DND-41 (cell line): Measurements from ENCODE around the gene ABLIM3.

Experiments
- ATAC-seq: fragments of 200-7000 bp; cut with Tn5 transposase; 3 replicates; pipeline ENCODE4 v1.9.1; 2021; ENCODE audit warnings: low read depth; ENCODE audit not compliant: insufficient read depth
- DNase-seq: peaks from one replicate; pipeline ENCODE4 v3.0.0-alpha.2; 2020
- H2AFZ ChIP-seq: 2 replicates; pipeline ENCODE4 v1.6.0; 2012; ENCODE audit warnings: low read depth, low read length
- H3K27ac ChIP-seq: 2 replicates; pipeline ENCODE4 v1.5.1; 2012; ENCODE audit warnings: low read length, inconsistent platforms
- H3K27me3 ChIP-seq: fragments of 200-600 bp; sonication (generic); 2 replicates; pipeline ENCODE4 v1.6.0; 2012; ENCODE audit warnings: low read length, mild to moderate bottlenecking, inconsistent platforms; ENCODE audit not compliant: insufficient read depth, poor library complexity
- H3K36me3 ChIP-seq: 2 replicates; pipeline ENCODE4 v1.5.1; 2012; ENCODE audit warnings: low read length, inconsistent platforms; ENCODE audit not compliant: insufficient read depth
- H3K4me1 ChIP-seq: 2 replicates; pipeline ENCODE4 v1.5.1; 2012; ENCODE audit warnings: mild to moderate bottlenecking, low read length; ENCODE audit not compliant: insufficient read depth
- H3K4me2 ChIP-seq: 2 replicates; pipeline ENCODE4 v1.6.0; 2012; ENCODE audit warnings: mild to moderate bottlenecking, moderate library complexity, low read length, inconsistent platforms; ENCODE audit not compliant: insufficient read depth
- H3K4me3 ChIP-seq, 2 experiments: fragments of 200-600 bp in 1 of 2; shearing (Covaris generic) in 1 of 2; 2 replicates each; pipeline ENCODE4 v1.5.1; 2012 to 2016; ENCODE audit warnings: inconsistent platforms in 2 of 2, low read length in 2 of 2, mild to moderate bottlenecking in 2 of 2, low read depth in 1 of 2, moderate library complexity in 1 of 2
- H3K79me2 ChIP-seq: 2 replicates; pipeline ENCODE4 v1.6.0; 2012; ENCODE audit warnings: low read length, inconsistent platforms; ENCODE audit not compliant: insufficient read depth
- H3K9ac ChIP-seq: 2 replicates; pipeline ENCODE4 v1.6.0; 2012; ENCODE audit warnings: low read depth, mild to moderate bottlenecking, inconsistent platforms, low read length, moderate library complexity
- H3K9me3 ChIP-seq: 2 replicates; pipeline ENCODE4 v1.5.1; 2012; ENCODE audit warnings: low read length, moderate library complexity, mild to moderate bottlenecking, inconsistent platforms; ENCODE audit not compliant: insufficient read depth, severe bottlenecking
- H4K20me1 ChIP-seq: 2 replicates; pipeline ENCODE4 v1.6.0; 2012; ENCODE audit warnings: low read length; ENCODE audit not compliant: insufficient read depth
- EZH2 ChIP-seq: IDR thresholded peaks from 3 replicates; pipeline ENCODE4 v1.6.1; 2012; ENCODE audit warnings: borderline replicate concordance, low read depth, mild to moderate bottlenecking, moderate library complexity, low read length, inconsistent platforms; ENCODE audit not compliant: severe bottlenecking
- TF ChIP-seq, protein P1 (sequence below): IDR thresholded peaks from 2 replicates; pipeline ENCODE4 v1.5.1; 2012; ENCODE audit warnings: borderline replicate concordance, low read length, moderate library complexity, mild to moderate bottlenecking; ENCODE audit not compliant: poor library complexity, severe bottlenecking; ENCODE audit errors: extremely low read depth

The ABLIM3 gene

DNA sequence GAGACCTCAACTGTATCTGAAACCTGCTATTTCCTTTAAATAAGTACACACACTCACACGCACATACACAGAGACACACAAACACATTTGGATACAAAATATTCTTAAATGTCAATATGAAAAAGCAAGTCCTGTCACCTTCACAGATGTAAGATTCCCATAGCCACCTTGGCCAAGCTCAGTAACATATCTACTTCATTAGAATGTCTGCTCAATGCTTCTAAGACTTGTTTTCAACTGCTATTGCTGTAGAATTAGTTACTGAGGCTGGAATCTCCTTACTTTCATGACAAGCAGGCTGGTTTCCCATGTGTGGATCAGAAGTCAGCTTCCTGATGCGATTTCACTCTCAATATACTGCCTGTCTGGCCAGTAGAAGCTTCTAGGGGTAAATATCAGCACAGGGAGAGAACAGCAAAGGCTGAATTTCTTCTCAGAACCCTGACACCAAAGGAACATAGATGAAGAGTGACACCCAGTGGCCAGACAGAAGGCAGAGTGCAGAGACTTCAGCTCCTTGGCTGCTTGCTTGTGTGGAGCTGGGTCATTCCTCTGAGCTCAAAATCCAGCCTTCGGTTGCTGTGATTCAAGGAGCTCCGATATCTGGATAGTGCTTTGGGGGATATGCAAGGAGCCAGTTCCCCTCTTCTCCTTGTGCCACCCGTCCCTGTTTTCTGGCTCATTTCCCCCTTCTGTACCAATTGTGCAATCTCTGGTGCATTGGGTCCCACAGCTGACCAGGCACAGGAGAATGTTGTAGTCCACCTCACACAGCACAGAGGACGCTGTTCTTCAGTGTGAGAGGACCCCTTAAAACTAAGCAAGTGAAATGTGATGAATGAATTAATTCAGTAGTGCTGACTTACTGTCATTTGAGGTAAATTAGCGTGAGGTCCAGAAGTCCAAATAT lies 26.6 kb upstream of the ABLIM3 start:
- H2AFZ ChIP-seq = no peak overlapping the region
- peaks cover 6% of the 10 kb centered on the region for H3K27me3 ChIP-seq
- no peak overlapping the region for H3K4me3 ChIP-seq
- peak; percentile 76 for ATAC-seq
- no peaks in the 10 kb centered on the region for H4K20me1 ChIP-seq
- no peaks in the 10 kb centered on the region for H3K36me3 ChIP-seq
- H3K4me2 ChIP-seq = no peak overlapping the region
- no peaks in the 10 kb centered on the region for H3K4me1 ChIP-seq
- no peaks in the 10 kb centered on the region for H3K79me2 ChIP-seq
- H3K9me3 ChIP-seq = no peaks in the 10 kb centered on the region
- no peak overlapping the region for H3K9ac ChIP-seq
- no peak overlapping the region for H3K27ac ChIP-seq
- no peak for TF ChIP-seq EZH2
- TF ChIP-seq, protein P1, sequence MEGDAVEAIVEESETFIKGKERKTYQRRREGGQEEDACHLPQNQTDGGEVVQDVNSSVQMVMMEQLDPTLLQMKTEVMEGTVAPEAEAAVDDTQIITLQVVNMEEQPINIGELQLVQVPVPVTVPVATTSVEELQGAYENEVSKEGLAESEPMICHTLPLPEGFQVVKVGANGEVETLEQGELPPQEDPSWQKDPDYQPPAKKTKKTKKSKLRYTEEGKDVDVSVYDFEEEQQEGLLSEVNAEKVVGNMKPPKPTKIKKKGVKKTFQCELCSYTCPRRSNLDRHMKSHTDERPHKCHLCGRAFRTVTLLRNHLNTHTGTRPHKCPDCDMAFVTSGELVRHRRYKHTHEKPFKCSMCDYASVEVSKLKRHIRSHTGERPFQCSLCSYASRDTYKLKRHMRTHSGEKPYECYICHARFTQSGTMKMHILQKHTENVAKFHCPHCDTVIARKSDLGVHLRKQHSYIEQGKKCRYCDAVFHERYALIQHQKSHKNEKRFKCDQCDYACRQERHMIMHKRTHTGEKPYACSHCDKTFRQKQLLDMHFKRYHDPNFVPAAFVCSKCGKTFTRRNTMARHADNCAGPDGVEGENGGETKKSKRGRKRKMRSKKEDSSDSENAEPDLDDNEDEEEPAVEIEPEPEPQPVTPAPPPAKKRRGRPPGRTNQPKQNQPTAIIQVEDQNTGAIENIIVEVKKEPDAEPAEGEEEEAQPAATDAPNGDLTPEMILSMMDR = peak; percentile 76
- peak; percentile 40 for DNase-seq

DNA sequence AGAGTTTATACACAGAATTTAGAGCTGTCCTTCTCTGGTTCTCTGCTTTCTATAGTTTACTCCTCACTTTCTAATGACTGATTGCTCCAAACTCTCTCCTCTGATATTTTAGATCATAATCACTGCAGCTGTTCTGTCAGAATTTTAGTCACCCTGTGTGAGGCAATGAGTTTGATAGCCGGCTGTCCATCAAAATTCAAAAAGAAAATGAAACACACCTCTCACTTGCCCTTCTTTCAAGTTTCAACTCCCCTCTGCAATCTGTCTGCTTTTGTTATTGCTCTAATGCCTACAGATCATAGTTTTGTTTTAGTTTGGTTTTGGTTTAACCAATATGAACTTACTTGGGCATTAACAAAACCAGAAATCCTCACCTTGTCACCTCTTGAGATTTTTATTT lies 23.3 kb upstream of the ABLIM3 start:
- H3K27ac ChIP-seq = no peak overlapping the region
- H3K36me3 ChIP-seq = no peaks in the 10 kb centered on the region
- H4K20me1 ChIP-seq = no peaks in the 10 kb centered on the region
- DNase-seq = no peak
- no peaks in the 10 kb centered on the region for H3K4me1 ChIP-seq
- H3K9ac ChIP-seq = no peak overlapping the region
- H3K4me2 ChIP-seq = no peak overlapping the region
- H2AFZ ChIP-seq = no peak overlapping the region
- H3K79me2 ChIP-seq = no peaks in the 10 kb centered on the region
- TF ChIP-seq, protein P1 = no peak
- no peaks in the 10 kb centered on the region for H3K9me3 ChIP-seq
- H3K4me3 ChIP-seq = no peak overlapping the region
- peaks cover 3% of the 10 kb centered on the region for H3K27me3 ChIP-seq
- ATAC-seq = no peak

DNA sequence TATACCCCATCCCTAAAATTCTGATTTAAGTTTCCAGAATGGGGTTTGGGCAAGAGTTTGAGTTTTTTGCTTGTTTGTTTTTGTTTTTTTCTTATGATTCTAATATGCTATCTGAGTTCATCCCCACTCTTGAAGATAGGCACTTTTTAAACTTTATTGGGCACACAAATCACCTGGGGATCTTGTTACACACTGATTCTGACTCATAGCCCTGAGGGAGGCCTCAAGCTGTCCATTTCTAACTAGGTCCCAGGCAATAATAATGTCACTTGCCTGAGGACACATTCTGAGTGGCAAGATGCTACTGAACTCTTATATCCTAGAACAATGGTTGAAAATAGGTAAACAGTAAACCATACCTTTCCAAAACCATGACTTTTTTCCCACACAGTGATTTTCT lies 22.8 kb upstream of the ABLIM3 start:
- H3K27ac ChIP-seq = no peak overlapping the region
- no peak overlapping the region for H3K4me3 ChIP-seq
- H3K9ac ChIP-seq = no peak overlapping the region
- H3K4me2 ChIP-seq = no peak overlapping the region
- no peaks in the 10 kb centered on the region for H3K36me3 ChIP-seq
- TF ChIP-seq, protein P1 = no peak
- TF ChIP-seq EZH2 = no peak
- H4K20me1 ChIP-seq = no peaks in the 10 kb centered on the region
- no peak overlapping the region for H2AFZ ChIP-seq
- H3K9me3 ChIP-seq = no peaks in the 10 kb centered on the region
- DNase-seq (no peak), ATAC-seq (no peak)
- no peaks in the 10 kb centered on the region for H3K79me2 ChIP-seq
- peaks cover 3% of the 10 kb centered on the region for H3K27me3 ChIP-seq
- no peaks in the 10 kb centered on the region for H3K4me1 ChIP-seq
